DMS 273 (cell line): ENCODE data around the gene COL23A1.
"Not testable (repeated sequence)": the region's sequence is repeated elsewhere in the genome, so short reads cannot be mapped to it uniquely, and the experiment has no call there.

Experiments
- DNase-seq: peaks from one replicate; lab custom pipeline; 2025; ENCODE audit not compliant: unreplicated experiment; lab: John Stamatoyannopoulos, UW

Gene COL23A1

DNA sequence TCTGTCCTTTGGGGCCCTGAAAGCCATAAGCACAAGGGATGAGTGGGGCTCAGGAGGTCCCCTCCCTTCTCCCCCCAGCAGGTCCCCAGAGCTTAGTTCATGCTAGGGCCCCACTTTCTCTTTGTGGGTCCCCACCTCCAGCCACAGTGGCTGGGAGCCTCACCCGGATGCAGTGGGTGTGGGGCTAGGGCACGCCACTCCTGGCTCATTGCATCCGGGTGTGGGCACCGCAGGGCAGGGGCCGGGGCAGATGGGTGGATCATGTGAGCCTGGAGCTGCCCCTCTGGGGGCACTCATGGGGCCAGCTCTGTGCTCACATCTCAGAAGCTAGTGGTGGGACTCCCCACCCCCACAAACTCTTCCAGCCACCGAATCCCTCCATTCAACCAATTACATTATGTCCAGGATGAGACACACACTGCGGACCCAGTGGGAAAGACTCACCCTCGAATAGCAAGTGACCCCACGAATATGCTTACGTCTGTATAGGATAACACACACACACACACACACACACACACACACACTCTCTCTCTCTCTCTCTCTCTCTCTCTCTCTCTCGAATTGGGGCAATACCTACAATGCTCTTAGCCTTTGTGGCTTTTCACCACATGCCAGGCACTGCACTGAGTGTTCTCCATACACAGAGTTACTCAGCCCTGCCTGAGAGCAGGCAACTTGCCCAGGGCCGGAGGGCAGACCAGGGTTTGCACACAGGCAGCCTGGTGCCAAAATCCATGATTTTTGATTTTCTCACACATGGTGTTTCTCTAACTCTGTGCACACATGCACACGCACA lies 340.8 kb downstream of the COL23A1 start:
- peak; percentile 16 for DNase-seq

GRCh38 chr5:178248750-178249149 lies 341.4 kb downstream of the COL23A1 start:
- no peak for DNase-seq

DNA sequence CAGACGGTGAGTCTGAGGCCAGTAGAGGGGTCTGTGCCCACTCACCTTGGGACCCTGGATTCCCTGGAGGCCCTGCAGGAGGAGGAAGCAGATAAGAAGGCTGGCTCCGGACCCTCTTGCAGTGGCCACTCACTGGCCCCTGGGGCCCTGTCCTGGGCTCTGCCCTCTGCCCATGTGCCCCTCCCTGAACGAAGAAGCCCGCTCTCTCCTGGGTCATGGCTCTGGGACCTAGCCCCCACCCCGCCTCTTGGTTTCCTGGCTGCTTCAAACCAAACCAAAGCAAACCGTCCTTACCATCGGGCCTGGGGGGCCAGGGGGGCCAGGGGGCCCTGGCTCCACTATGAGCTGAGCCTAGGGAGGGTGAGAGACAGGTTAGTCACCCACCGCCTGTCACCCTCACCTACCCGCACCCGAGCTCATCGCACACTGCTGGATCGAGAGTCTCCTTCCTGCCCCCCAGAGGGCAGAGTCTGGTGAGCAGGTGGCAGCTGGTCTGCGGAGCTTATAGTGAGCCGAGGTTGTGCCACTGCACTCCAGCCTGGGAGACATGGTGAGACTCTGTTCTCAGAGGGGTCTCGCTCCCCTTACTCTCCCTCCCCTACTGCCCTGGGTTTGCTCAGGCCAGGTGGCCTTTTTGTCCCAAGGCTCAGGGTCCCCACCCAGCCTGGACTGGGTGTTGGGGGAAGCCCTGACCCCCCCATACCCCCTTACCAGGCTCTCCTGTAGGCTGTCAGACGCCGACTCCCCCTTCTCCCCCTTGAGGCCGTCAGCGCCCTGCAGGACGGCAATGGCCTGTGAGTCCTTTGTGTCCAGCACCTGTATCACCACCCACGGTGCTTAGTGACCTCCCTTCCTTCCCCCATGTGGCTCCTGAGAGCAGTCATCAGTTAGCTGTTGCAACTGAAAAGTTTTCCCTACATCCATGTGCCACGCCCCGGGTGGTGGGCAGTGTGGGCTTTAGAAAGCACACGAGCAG lies 342.4 kb downstream of the COL23A1 start:
- peak; percentile 52 for DNase-seq

DNA sequence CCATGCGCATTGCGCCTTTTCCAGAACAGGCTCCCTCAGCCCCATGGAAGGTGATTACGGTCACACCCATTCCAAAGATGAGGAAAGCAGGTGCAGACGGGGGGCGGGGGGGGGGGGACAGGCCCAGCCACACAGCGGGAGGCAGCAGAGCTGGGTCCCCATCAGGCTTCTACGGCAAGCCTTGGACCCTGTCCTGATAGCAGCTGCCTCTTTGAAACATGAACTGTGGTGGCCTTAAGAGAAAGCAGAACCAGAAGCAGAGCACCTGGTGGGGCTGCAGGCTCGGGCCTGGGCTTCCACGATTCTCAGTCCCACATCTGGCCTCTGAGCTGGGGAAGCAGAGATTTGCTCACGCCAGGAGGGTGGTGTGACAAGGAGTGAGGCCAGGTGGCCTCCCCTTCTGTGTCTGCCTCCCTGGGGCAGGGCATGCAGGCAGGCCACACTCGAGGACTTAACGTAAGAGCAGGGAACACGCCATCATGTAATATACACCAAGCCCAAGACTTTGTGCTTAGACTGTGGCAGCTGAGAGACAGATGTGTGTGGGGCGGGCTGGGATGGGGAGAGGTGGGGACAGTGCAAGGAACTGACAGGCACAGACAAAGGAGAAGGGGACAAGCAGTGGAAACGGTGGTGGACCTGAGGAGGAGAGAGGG lies 343.4 kb downstream of the COL23A1 start:
- peak; percentile 30 for DNase-seq

- no peak for DNase-seq
Observed at GRCh38 chr5:178245389-178245788, 344.8 kb downstream of the COL23A1 start.

GRCh38 chr5:178244576-178244975 lies 345.6 kb downstream of the COL23A1 start:
- no peak for DNase-seq

DNA sequence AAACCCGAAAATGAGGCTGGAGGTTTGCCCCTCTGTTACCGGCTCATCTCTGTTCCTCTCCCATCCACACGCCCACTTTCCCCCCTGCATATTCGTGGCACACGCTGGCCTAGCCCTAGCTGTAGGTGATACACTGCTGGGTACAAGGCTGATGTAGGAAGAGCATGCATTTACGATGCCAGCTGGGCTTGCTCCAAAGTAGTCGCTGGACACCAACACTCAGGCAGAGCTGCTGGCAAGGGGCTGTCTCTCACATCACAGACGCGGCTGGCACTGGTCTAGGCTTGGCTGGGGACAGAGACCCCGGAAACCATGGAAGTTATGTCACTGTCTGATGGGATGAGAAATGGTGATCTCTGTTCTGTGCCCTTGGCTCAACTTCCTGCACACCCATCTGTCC lies 347.8 kb downstream of the COL23A1 start:
- no peak for DNase-seq

DNA sequence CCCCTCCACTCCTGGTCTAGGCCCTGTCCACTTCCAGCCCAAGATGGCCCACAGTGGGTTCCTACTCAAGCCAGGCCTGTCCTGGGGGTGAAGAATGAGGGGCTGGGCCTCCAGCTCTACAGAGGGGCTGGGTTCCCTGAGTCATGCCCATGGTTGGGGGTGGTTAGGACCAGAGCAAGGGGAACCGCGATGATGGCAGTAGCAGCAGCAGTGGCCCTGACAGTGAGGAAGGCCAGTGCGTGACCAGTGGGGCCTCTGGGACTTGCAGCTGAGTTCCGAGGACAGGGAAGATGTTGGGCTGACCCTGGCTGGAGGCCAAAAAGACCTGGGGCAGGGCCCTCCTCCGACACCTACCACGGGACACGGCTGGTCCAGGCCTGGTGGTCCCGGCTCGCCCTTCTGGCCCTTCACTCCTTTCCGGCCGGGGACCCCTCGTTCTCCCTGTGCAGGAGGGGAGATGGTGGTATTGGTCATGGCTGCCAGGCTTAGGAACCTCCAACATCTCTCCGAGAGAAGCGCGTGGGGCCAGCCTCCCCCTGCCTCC lies 348.4 kb downstream of the COL23A1 start:
- no peak for DNase-seq

DNA sequence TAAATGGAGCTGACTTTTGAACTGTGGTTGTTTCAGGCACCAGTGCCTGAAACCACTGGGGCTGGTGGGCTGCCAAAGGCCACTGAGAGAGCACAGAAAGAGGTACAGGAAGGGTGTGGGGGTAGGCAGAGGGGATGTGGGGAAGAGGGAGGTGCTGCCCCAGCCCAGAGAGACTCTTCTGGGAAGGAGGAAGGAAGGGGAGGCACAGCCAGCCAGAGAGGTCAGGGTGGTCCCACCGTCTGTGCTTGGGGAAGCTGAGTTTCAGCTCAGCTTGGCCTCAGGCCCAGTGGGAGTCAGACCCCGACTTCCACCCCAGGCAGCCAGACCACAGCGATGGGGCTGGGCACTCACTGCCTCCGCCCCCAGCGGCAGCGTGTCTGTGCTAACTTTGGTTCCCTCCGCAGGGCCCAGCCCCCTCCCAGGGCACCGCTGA lies 348.9 kb downstream of the COL23A1 start:
- DNase-seq = no peak

- DNase-seq = no peak
Observed at GRCh38 chr5:178240766-178241165, 349.4 kb downstream of the COL23A1 start.

DNA sequence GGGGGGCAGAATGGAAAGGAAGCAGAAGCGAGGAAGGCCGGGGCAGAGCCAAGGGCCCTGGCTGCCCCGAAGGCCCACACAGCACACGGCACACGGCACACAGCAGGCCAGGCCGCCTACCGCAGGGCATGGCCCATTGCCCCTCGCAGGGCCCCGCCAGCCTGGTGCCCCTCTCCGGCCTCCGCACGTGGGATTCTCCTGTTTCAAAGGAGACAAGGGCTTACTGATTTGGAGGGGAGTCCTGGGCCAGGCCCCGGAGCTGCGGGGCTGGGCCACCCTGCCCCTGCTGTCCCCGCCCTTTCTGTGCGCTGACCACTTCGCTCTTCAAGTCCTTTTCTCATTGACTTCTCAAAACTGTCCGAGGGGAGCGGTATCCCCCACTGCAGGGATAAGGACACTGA lies 349.9 kb downstream of the COL23A1 start:
- DNase-seq = no peak

DNA sequence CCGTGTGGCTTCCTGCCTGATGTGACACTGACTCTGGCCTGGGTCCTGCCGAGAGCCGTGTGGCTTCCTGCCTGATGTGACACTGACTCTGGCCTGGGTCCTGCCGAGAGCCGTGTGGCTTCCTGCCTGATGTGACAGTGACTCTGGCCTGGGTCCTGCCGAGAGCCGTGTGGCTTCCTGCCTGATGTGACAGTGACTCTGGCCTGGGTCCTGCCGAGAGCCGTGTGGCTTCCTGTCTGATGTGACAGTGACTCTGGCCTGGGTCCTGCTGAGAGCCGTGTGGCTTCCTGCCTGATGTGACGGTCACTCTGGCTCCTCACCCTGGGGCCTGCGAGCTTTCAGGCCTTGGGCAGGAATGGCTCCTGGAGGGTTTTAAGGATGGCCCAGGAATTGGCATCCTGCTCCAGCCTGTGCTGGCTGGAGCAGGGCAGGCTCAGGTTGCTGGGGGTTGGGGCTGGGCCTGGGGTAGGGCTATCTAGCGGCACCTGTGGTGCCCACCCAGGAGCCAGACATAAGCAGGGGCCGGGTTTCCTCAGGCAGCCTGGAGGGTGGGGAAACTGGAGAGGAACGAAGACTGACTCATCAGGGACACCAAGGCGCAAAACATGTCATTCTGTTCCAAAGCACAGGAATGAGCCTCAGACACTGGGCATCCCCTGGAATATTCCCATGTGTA lies 350.4 kb downstream of the COL23A1 start:
- not testable (repeated sequence) for DNase-seq

- no peak for DNase-seq
Observed at GRCh38 chr5:178238711-178239592, 351.2 kb downstream of the COL23A1 start.

DNA sequence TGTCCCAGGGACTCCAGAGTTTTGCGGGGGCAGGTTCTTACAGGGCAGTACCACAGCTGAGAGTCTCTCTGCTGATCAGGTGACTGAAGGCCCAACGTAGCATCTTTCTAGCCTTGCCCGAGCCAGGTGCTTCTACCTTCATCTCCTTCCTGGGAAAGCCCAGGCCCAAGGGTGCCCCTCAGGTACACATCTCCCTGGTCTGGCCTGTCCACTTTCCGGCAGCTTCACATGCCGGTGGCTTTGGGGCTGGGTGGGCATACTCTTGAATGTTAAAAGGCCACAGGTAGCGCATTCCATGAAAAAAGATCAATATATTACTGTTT lies 351.9 kb downstream of the COL23A1 start:
- no peak for DNase-seq

DNA sequence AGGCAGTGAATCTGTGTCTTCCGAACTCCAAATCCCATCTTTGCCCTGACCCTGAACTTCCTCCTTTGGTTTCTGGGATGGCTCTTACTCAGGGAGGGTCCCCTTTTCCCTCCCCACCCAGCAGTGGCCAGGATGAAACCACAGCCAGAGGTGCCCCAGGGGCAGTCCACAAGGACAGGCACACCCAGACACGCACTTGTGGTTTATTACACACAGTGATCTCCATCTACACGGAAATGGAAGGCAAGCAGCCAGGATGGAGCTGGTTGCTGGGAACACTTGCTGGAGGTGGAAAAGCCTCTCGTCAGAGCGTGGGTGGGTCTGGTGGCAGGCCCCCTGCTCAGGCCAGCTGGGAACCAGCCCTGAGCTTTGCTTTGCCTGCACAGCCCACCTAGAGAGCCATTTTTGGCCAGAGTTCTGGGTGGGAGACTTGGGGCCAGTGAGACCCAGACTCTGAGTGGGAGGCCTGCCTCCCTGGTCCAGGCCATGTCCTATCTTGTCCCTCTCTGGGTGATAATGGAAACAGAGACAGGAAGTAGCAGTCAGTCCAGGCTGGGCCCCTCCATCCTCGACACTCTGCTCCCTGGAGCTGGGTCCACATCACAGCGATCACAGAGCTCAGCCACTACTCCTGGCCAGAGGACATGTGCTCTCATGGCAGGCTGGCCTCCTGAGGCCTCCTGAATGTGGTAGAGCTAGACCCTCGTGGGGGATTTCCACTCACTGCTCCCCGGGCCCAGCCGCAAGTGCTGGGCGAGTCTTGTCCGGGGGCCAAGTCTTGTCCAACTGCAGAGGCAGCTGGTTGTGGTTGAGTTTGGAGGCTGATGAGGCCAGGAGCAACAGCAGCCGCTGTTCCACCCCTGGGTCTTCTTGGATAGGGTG lies 352.5 kb downstream of the COL23A1 start:
- DNase-seq = no peak

GRCh38 chr5:178236679-178237078 lies 353.5 kb downstream of the COL23A1 start:
- DNase-seq = no peak

DNA sequence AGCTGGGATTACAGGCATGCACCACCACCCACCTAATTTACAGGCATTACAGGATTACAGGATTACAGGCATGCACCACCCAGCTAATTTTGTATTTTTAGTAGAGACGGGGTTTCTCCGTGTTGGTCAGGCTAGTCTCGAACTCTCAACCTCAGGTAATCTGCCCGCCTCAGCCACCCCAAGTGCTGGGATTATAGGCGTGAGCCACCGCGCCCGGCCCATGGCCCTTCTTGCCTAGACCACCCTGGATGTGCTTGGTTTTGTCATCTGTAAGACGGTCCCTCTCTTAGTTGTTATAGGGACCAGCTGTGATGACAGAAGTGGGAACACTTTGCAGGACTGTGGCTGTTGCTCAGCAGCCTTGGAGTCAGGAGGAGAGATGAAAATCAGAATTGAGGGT lies 354.1 kb downstream of the COL23A1 start:
- DNase-seq = no peak

DNA sequence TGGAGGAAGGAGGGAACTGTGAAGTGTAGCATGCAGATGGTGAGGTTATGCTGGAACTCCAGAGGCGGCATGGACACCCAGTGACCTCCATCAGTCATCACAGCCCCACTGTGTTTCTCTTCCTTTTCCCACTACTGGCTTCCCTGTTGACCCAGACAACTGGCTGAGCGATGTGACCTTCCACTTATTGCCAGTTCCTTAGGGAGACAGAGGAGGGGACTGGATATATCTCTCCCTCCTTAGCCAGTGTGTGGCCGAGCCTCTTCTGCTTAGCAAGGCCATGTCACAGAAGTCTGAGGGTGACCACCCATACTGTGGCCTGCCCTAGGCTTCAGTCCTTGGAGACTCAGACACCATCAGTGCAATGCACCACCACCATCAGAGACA lies 354.6 kb downstream of the COL23A1 start:
- DNase-seq = no peak
